Measurements from ENCODE around the gene CUEDC1. TPM values are rescaled to one million over a fixed set of nuclear protein-coding genes. Genes with fewer than 3 reads are reported as not detected.

The CUEDC1 gene
- total RNA-seq, 1 donor from 2014 or later: not detected

GRCh38 chr17:57910462-57911420 lies 44.5 kb downstream of the CUEDC1 start:
- Mint-ChIP-seq H3K9me3 (no peaks in the 10 kb centered on the region), H3K27ac (no peak overlapping the region), H3K4me3 (no peak overlapping the region), H3K4me1 (ENCODE audit: low read depth) (peaks cover 3% of the 10 kb centered on the region), H3K27me3 (ENCODE audit: insufficient read depth) (peaks cover 13% of the 10 kb centered on the region), H3K36me3 (ENCODE audit: low read depth) (no peaks in the 10 kb centered on the region)
- intact Hi-C loops (cut with micrococcal nuclease): no loop called here
- no peak for DNase-seq (ENCODE audit: low spot score)

- Mint-ChIP-seq H3K9me3 (no peaks in the 10 kb centered on the region), H3K4me3 (no peak overlapping the region), H3K36me3 (ENCODE audit: low read depth) (no peaks in the 10 kb centered on the region), H3K4me1 (ENCODE audit: low read depth) (peaks cover 10% of the 10 kb centered on the region), H3K27me3 (ENCODE audit: insufficient read depth) (peaks cover 13% of the 10 kb centered on the region), H3K27ac (no peak overlapping the region)
- DNase-seq (ENCODE audit: low spot score): no peak
- intact Hi-C loops (cut with micrococcal nuclease): no loop called here
Observed at GRCh38 chr17:57909551-57909950, 45.7 kb downstream of the CUEDC1 start.

- no peak overlapping the region for H3K4me3 Mint-ChIP-seq
- no peak overlapping the region for H3K27ac Mint-ChIP-seq
- intact Hi-C loops (cut with micrococcal nuclease): no loop called here
- no peak for DNase-seq (ENCODE audit: low spot score)
- H3K4me1 Mint-ChIP-seq (ENCODE audit: low read depth): peaks cover 14% of the 10 kb centered on the region
- H3K36me3 Mint-ChIP-seq (ENCODE audit: low read depth): no peaks in the 10 kb centered on the region
- peaks cover 14% of the 10 kb centered on the region for H3K27me3 Mint-ChIP-seq (ENCODE audit: insufficient read depth)
- H3K9me3 Mint-ChIP-seq: no peaks in the 10 kb centered on the region
Observed at GRCh38 chr17:57908278-57908677, 46.9 kb downstream of the CUEDC1 start.

GRCh38 chr17:57906910-57907309 lies 48.3 kb downstream of the CUEDC1 start:
- Mint-ChIP-seq H3K27ac (no peak overlapping the region), H3K27me3 (ENCODE audit: insufficient read depth) (peaks cover 14% of the 10 kb centered on the region), H3K4me1 (ENCODE audit: low read depth) (peaks cover 27% of the 10 kb centered on the region), H3K4me3 (no peak overlapping the region), H3K36me3 (ENCODE audit: low read depth) (no peaks in the 10 kb centered on the region), H3K9me3 (no peaks in the 10 kb centered on the region)
- DNase-seq (ENCODE audit: low spot score): no peak
- intact Hi-C loops (cut with micrococcal nuclease): no loop called here

GRCh38 chr17:57905875-57906455 lies 49.2 kb downstream of the CUEDC1 start:
- H3K9me3 Mint-ChIP-seq: no peaks in the 10 kb centered on the region
- H3K4me3 Mint-ChIP-seq: no peak overlapping the region
- peaks cover 27% of the 10 kb centered on the region for H3K4me1 Mint-ChIP-seq (ENCODE audit: low read depth)
- H3K27me3 Mint-ChIP-seq (ENCODE audit: insufficient read depth): peaks cover 11% of the 10 kb centered on the region
- no peak for DNase-seq (ENCODE audit: low spot score)
- H3K27ac Mint-ChIP-seq: no peak overlapping the region
- intact Hi-C loops (cut with micrococcal nuclease): no loop called here
- H3K36me3 Mint-ChIP-seq (ENCODE audit: low read depth): no peaks in the 10 kb centered on the region

- intact Hi-C loops (cut with micrococcal nuclease): loop anchor here (5.0 kb wide), 1 partner anchor 53 kb away; the partner anchor contains the start of gene CUEDC1
- Mint-ChIP-seq H3K27ac (no peak overlapping the region), H3K36me3 (ENCODE audit: low read depth) (no peaks in the 10 kb centered on the region), H3K9me3 (no peaks in the 10 kb centered on the region), H3K4me3 (no peak overlapping the region), H3K4me1 (ENCODE audit: low read depth) (peaks cover 27% of the 10 kb centered on the region), H3K27me3 (ENCODE audit: insufficient read depth) (peaks cover 3% of the 10 kb centered on the region)
- no peak for DNase-seq (ENCODE audit: low spot score)
Observed at GRCh38 chr17:57903961-57904360, 51.3 kb downstream of the CUEDC1 start.

- H3K9me3 Mint-ChIP-seq: no peaks in the 10 kb centered on the region
- H3K36me3 Mint-ChIP-seq (ENCODE audit: low read depth): no peaks in the 10 kb centered on the region
- H3K4me1 Mint-ChIP-seq (ENCODE audit: low read depth): peaks cover 27% of the 10 kb centered on the region
- H3K27ac Mint-ChIP-seq: no peak overlapping the region
- intact Hi-C loops (cut with micrococcal nuclease): loop anchor here (5.0 kb wide), 1 partner anchor 54 kb away; the partner anchor contains the start of gene CUEDC1
- peaks cover 3% of the 10 kb centered on the region for H3K27me3 Mint-ChIP-seq (ENCODE audit: insufficient read depth)
- no peak for DNase-seq (ENCODE audit: low spot score)
- no peak overlapping the region for H3K4me3 Mint-ChIP-seq
Observed at GRCh38 chr17:57902800-57903759, 52.1 kb downstream of the CUEDC1 start.

GRCh38 chr17:57902117-57902799 lies 53.0 kb downstream of the CUEDC1 start:
- H3K27me3 Mint-ChIP-seq (ENCODE audit: insufficient read depth): peaks cover 3% of the 10 kb centered on the region
- intact Hi-C loops (cut with micrococcal nuclease): loop anchor here (5.0 kb wide), 1 partner anchor 55 kb away; the partner anchor contains the start of gene CUEDC1
- H3K27ac Mint-ChIP-seq: no peak overlapping the region
- H3K4me3 Mint-ChIP-seq: no peak overlapping the region
- DNase-seq (ENCODE audit: low spot score): no peak
- peaks cover 27% of the 10 kb centered on the region for H3K4me1 Mint-ChIP-seq (ENCODE audit: low read depth)
- no peaks in the 10 kb centered on the region for H3K9me3 Mint-ChIP-seq
- H3K36me3 Mint-ChIP-seq (ENCODE audit: low read depth): no peaks in the 10 kb centered on the region

GRCh38 chr17:57900991-57901743 lies 54.0 kb downstream of the CUEDC1 start:
- no peaks in the 10 kb centered on the region for H3K9me3 Mint-ChIP-seq
- DNase-seq (ENCODE audit: low spot score): no peak
- intact Hi-C loops (cut with micrococcal nuclease): loop anchor here (1.0 to 5.0 kb wide), 2 partner anchors 36 to 56 kb away; partner anchors contain the start of gene CUEDC1
- H3K36me3 Mint-ChIP-seq (ENCODE audit: low read depth): no peaks in the 10 kb centered on the region
- peaks cover 1% of the 10 kb centered on the region for H3K27me3 Mint-ChIP-seq (ENCODE audit: insufficient read depth)
- H3K27ac Mint-ChIP-seq: no peak overlapping the region
- peaks cover 27% of the 10 kb centered on the region for H3K4me1 Mint-ChIP-seq (ENCODE audit: low read depth)
- H3K4me3 Mint-ChIP-seq: no peak overlapping the region

GRCh38 chr17:57899822-57900221 lies 55.4 kb downstream of the CUEDC1 start:
- no peak for DNase-seq (ENCODE audit: low spot score)
- peaks cover 17% of the 10 kb centered on the region for H3K4me1 Mint-ChIP-seq (ENCODE audit: low read depth)
- intact Hi-C loops (cut with micrococcal nuclease): loop anchor here (1.0 to 10.0 kb wide), 3 partner anchors 37 to 275 kb away; partner anchors contain the start of gene CUEDC1
- no peaks in the 10 kb centered on the region for H3K36me3 Mint-ChIP-seq (ENCODE audit: low read depth)
- H3K4me3 Mint-ChIP-seq: no peak overlapping the region
- no peak overlapping the region for H3K27ac Mint-ChIP-seq
- H3K9me3 Mint-ChIP-seq: no peaks in the 10 kb centered on the region
- peaks cover 1% of the 10 kb centered on the region for H3K27me3 Mint-ChIP-seq (ENCODE audit: insufficient read depth)

GRCh38 chr17:57899391-57899790 lies 55.8 kb downstream of the CUEDC1 start:
- no peaks in the 10 kb centered on the region for H3K9me3 Mint-ChIP-seq
- DNase-seq (ENCODE audit: low spot score): no peak
- H3K4me1 Mint-ChIP-seq (ENCODE audit: low read depth): peaks cover 17% of the 10 kb centered on the region
- no peak overlapping the region for H3K27ac Mint-ChIP-seq
- H3K27me3 Mint-ChIP-seq (ENCODE audit: insufficient read depth): peaks cover 1% of the 10 kb centered on the region
- intact Hi-C loops (cut with micrococcal nuclease): loop anchor here (10.0 kb wide), 1 partner anchor 275 kb away; no protein-coding TSS in a partner anchor
- no peaks in the 10 kb centered on the region for H3K36me3 Mint-ChIP-seq (ENCODE audit: low read depth)
- H3K4me3 Mint-ChIP-seq: no peak overlapping the region
